Measurements from ENCODE around the gene MGAT4B. TPM values are rescaled to one million over a fixed set of nuclear protein-coding genes. Genes with fewer than 3 reads are reported as not detected.

MGAT4B gene
- total RNA-seq, 1 experiment from 2014 or later, result 148 TPM

- Histone ChIP-seq H3K36me3 (ENCODE audit: control insufficient read depth in 1 of 2, insufficient read depth in 2 of 2, low read length in 2 of 2) (peaks cover 19 to 24% of the 10 kb centered on the region in 2 experiments; a peak in 3 of 4 replicates), H4K20me1 (ENCODE audit: insufficient read depth) (no peaks in the 10 kb centered on the region), H3K79me2 (ENCODE audit: insufficient read depth, low read length) (peaks cover 9% of the 10 kb centered on the region), H3K9me3 (ENCODE audit: control insufficient read depth in 1 of 2, insufficient read depth in 1 of 2, low read depth in 1 of 2, low read length in 2 of 2) (no peaks in the 10 kb centered on the region), H3K9ac (ENCODE audit: low read length) (no peak overlapping the region), H3K27me3 (ENCODE audit: insufficient read depth, low read length) (no peaks in the 10 kb centered on the region), H2AFZ (ENCODE audit: low read depth, low read length, poor library complexity, severe bottlenecking) (no peak overlapping the region), H3K4me2 (ENCODE audit: low read length) (no peak overlapping the region), H3K9me2 (ENCODE audit: insufficient read depth) (no peaks in the 10 kb centered on the region), H3K4me3 (replicated peaks in 1 of 2; ENCODE audit: low read depth in 1 of 2, low read length in 2 of 2) (no peak overlapping the region), H3K4me1 (ENCODE audit: control insufficient read depth in 1 of 2, insufficient read depth in 2 of 2, low read length in 2 of 2) (peaks cover 11 to 22% of the 10 kb centered on the region in 2 experiments), H3K27ac (ENCODE audit: low read depth, low read length) (no peak overlapping the region)
- ChIA-PET RAD21 (ENCODE audit: low non-redundant PET in 1 of 2, low total read pairs in 2 of 2, uncharacterized antibody in 2 of 2, unreplicated experiment in 2 of 2) (no interaction called here), POLR2A (interaction anchor here (1.8 kb wide), 1 partner anchor 8 kb away, joined by 18 read pairs; the partner anchor contains the start of gene SQSTM1), CTCF (no interaction called here)
- no peak for DNase-seq (ENCODE audit: low read depth, low spot score)
- BruUV-seq (replicated peaks), result no TSS peak
- intact Hi-C loops (cut with micrococcal nuclease), result no loop called here
- TF ChIP-seq SP1 (IDR thresholded peaks at IDR 0.05; ENCODE audit: low read depth) (no peak), ELF1 (IDR thresholded peaks at IDR 0.05; ENCODE audit: borderline replicate concordance, low read depth) (no peak), EZH2 (IDR thresholded peaks at IDR 0.05) (no peak), CTCF (IDR thresholded peaks at IDR 0.05 in 2 of 3, conservative IDR thresholded peaks at IDR 0.05 in 1 of 3; ENCODE audit: borderline replicate concordance in 1 of 3, insufficient read depth in 1 of 3, low read depth in 2 of 3, low read length in 2 of 3) (no peak), JUND (IDR thresholded peaks at IDR 0.05) (no peak), SRF (IDR thresholded peaks at IDR 0.05; ENCODE audit: low read depth) (no peak), ZFX (IDR thresholded peaks at IDR 0.05) (no peak), RAD21 (IDR thresholded peaks at IDR 0.05; ENCODE audit: low read depth) (no peak), FOSL1 (IDR thresholded peaks at IDR 0.05; ENCODE audit: low read depth) (no peak), ZBTB33 (IDR thresholded peaks at IDR 0.05; ENCODE audit: extremely low read depth, insufficient replicate concordance, low read length) (no peak), POLR2A (IDR thresholded peaks at IDR 0.05; ENCODE audit: borderline replicate concordance, extremely low read depth, insufficient read depth, insufficient read length) (no peak), POLR2AphosphoS5 (IDR thresholded peaks at IDR 0.05; ENCODE audit: low read depth, low read length) (no peak)
- TF ChIP-seq, protein P1, sequence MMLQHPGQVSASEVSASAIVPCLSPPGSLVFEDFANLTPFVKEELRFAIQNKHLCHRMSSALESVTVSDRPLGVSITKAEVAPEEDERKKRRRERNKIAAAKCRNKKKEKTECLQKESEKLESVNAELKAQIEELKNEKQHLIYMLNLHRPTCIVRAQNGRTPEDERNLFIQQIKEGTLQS (IDR thresholded peaks at IDR 0.05), result no peak
- no peak for ATAC-seq
These were observed 5.6 kb upstream of the MGAT4B start for GRCh38 chr5:179812135-179812825.

Data from HCT116 (cell line).